HG03135 (cell line): Measurements from ENCODE around the gene ANKRD2.

ENCODE experiments used
- ATAC-seq: cut with Tn5 transposase; IDR thresholded peaks from one replicate; pipeline ENCODE4 v1.9.1; 2021; ENCODE audit warnings: mild to moderate bottlenecking, moderate library complexity; ENCODE audit not compliant: unreplicated experiment

Gene ANKRD2

DNA sequence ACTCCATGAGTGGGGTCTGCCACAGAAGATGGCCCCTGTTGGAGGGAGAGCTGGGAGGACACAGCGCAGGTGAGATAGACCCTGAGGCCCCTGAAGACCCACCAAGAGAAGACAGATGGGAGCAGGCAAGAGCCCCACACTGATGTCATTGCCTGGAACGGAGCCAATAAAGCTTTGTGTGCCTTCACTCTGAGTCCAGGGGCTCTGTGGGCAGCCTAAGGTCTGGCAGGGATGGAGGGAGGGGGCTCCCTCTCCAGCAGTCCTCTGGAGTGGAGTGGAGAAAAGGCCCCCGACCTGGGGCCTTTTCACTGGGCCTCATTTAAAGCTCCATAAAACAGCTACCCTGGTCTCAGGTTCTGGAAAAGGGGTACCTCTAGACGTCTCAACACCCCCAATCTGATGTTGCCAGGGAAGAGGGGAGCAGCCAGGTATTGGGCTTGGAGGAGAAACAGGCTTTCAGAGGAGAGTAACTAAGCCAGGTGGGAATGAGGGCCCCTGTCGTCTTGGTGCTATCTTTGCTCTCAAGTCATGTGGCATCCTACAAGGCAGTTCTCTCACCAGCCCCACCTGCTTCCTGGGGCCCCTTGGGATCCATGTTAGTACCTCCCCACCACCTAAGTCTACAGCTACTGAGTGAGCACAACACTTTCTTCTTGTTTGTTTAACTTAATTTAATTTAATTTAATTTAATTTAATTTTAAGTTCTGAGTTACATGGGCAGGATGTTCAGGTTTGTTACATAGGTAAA is 18.3 kb downstream of the ANKRD2 start:
- ATAC-seq = no peak

DNA sequence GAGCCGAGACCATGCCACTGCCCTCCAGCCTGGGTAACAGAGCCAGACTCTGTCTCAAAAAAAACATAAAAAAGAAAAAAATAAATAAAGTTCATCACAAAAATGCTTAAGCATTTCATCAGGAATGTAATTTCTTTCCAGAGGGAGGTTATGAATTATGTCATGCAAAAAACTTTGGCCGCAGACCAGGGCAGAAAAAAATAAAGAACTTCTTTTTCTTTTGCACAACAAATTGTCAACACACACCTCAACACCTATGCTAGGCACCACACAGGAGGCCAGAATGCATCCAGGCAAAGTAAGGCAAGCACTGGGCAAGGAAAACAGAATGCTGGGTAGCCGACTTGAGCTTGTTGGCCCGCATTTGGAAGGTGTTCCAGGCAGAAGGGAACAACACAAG is 20.8 kb downstream of the ANKRD2 start:
- no peak for ATAC-seq

DNA sequence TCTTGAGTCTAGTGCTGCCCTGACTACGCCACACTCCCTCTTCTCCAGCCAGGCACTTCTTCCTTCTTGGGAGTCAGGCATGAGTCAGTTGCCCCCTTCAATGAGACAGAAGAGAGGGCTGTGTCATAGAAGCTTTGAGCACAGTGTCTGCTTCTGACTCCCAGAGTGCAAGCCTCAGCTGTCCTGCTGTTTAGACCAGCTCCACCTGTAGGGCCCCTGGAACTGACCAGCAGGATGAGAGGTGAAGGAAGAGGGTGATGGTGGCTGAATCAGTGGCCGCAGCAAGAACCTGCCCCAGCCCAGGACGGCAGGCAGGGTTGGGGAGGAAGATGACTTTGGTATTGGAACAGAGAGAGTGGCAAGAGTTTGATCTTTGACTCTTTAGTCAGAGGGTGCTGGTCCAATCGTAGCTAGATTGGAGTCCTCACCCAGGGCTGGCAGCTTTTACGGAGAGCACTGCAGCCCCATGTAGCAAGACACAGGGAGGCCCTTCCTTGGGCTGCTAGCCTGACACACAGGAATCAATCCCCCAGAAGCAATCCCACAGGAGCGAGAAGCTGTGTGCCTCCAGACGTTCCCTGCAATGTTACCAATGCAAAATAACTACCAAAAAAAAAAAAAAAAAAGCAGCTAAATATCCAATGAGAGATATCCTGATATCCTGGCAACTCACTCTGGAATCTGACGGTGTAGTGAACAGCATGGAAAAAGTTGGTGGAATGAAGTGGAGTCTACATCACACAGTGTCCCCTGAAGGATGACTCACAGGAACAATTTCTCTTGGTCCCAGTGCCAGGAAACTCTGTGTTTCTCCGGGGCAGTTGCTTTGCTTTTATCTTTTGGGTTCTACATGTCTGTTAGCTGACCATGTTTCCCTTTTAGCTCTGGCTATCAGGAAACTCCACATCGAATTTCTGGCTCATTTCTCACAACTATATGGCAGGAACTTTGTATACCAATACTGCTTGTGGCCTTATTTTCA is 23.8 kb downstream of the ANKRD2 start:
- no peak for ATAC-seq

DNA sequence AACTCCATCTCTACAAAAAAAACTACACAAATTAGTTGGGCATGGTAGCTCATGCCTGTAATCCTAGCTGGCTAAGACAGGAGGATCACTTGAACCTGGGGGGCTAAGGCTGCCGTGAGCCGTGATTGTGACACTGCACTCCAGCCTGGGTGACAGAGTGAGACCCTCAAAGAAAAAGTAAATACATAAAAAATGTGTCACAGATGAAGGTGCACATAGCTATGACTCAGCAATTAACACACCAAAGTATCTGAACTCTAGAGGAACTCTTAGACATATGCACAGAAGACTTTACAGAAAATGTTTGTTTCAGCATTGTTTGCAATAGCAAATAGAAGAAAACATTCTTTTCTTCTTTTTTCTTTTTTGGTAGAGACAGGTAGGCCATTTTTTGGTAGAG is 25.2 kb downstream of the ANKRD2 start:
- no peak for ATAC-seq

DNA sequence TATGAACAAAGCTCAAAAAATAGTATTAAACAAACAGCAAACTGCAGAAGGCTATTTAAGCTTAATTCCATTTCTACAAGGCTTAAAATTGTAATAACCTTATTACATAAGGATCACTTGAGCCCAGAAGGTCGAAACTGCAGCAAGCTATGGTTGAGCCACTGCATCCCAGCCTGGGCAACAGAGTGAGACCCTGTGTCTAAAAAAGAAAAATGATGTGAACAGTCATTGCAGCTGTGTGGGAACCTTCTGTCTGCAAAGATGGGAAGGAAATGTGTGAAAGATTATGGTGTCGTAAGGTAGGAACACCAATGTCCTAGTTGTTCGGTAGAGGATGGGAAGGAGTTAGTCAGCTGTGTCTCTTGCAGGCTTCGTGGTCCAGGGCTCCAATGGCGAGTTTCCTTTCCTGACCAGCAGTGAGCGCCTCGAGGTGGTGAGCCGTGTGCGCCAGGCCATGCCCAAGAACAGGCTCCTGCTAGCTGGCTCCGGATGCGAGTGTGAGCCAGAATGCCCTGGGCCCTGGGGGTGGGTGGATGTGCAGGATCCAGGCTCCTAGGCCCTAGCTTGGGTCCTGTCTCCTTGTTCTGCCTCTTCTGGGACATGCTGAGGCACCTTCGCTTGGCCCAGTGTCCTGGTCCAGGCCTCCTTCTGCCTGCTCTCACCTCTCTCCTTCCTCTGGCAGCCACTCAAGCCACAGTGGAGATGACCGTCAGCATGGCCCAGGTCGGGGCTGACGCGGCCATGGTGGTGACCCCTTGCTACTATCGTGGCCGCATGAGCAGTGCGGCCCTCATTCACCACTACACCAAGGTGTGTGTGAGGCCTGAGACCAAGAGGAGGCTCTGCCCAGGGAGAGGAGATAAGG is 26.1 kb downstream of the ANKRD2 start:
- no peak for ATAC-seq

DNA sequence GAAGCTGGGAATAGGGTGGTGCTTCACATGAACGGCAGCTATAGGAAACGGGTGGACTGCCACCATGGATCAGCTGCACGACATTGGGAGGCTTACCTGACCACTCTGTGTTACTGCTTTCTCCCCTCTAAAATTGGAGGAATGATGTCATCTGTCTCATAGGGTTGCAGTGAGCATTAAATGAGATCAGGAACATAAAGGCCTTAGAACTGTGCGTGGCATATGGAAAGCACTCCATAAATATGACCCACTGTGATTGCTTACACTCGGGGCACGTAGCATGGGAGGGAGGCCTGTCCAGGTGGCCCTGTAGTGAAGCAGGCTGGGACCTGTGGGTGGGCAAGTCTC is 26.7 kb downstream of the ANKRD2 start:
- ATAC-seq = no peak

DNA sequence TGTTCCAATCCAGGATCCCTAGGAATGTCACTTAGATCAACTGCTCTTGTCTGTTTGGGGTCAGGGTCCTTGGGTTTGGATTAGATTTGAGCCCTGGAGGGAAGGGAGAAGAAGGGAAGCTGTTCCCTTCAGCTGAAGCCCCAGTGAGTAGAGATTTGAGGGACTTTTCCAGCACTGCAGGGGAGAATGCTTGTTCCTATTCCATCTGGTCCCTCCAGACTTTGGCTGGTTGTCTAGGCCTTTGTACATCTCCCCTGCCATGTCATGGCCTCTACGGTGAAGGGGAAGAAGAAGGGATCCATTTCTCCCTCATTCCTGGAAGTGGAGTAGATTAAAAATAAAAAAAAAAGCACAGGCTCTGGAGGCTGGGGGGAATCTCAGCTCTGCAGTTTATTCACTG is 28.0 kb downstream of the ANKRD2 start:
- no peak for ATAC-seq

DNA sequence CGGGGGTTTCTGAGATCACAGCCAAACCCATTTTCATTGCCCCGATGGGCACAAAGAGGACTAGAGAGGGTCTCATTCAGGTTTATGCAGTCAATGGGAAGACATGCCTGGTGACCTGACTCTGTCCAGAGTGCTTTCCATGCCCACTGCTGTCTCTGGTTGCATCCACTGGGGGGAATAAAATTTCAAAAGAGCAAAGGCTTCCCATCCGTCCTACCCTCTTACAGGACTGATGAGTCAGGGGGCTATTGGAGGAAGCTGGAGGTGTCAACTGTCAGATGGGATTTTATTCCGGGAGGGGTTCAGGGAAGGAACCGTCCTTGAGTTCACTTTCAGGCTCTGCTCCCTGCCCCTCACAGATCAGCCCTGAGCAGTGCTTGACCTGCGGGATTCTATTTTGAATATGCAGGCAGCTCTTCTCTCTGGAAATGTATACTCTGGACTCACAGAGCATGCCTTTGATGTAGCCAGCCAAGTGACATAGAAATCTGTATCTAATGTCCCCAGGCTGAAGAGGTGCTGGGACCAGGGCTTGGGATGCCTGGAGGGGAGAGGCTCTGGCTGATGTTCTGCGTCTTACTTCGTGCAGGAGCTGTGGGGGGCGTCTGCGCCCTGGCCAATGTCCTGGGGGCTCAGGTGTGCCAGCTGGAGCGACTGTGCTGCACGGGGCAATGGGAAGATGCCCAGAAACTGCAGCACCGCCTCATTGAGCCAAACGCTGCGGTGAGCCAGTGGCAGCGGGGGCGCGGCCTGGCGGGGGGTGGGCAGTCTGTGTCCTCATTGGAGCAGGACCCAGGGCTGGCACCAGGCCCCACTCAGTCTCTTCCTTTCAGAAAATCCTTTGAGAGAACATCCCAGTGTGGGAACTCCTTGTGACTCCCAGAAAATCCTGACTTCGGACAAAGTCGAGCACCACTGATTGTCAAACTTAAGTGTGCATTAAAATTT is 29.0 kb downstream of the ANKRD2 start:
- ATAC-seq = no peak

DNA sequence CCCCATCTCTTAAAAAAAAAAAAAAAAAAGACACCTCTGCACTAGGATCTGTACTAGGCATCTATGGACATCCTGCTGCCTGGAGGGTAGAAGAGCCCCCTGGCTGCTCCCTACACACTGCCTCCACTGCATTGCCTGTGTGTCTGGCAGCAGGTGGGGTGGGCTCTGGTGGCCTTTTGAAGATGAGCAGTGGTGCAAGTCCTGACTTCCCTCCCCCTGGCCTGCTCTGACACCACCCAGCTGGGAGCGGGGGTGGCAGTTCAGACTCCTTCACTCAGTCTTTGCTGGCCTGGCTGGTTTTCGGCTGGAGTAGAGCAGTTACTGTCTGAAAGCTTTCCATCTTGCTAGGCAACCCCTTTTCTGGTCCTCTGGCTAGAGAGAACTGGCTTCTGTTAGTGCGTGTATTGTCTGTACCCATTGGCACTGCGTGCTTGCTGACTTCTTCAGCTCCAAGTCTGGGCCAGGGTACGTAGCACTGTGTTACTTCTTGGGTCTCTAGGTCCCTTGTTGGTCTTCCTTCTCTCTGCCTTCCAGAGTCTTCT is 34.6 kb downstream of the ANKRD2 start:
- no peak for ATAC-seq

DNA sequence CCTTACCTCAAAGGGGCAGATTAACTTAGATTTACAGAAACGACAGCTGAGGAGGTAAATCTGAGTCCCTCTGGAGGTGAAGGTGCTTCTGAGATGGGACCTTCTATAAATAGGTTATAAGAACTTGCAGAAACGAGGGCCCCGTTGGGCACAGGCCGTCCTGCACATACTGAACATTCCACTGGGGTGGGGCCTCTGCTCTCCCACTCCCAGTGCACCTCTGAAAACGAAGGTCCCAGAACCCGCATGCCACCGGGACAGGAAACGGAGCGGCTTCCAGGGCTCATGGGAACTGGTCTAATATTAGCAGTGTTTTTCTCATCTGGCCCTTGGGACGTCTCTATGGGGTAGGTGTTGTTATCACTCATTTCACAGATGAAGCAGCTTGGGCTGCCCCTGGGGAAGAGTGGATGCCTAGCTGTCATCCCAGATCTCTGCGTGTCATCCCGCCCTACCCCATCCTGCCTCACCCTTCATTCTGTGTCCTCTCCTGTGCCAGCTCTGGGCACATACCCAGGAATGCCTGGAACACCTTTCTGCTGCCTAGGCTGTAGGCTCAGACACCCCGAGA is 36.5 kb downstream of the ANKRD2 start:
- no peak for ATAC-seq

DNA sequence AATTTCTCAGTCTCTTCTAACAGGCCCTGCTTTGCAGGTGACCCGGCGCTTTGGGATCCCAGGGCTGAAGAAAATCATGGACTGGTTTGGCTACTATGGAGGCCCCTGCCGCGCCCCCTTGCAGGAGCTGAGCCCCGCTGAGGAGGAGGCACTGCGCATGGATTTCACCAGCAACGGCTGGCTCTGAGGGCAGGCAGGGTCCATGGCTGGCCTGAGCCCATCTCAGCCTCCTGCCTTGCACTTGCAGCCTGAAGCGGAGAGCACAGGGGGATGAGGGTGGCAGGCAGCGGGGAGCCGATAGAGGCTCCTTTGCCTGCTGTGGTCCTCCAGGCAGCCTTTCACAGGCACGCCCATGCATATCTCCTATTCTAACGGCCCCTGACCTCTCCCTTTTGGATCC is 38.9 kb downstream of the ANKRD2 start:
- no peak for ATAC-seq

DNA sequence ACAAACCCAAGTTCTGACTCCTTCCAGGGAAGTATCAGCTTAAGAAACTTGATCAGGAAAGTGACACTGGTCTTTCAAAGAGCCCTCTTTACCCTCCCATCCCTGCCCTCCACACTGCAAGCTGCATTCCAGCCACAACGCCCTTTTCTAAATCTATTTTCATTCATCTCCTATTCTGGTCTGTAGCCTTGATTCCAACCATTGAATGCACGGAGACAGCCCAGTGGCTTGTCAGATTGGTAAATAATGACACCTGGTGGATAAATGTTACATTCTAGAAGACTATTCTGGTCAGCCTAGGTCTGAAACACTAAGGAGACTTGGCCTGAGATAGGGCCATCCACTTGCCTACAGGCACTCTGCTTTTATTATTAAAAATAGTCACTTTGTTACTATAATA is 39.8 kb downstream of the ANKRD2 start:
- no peak for ATAC-seq

DNA sequence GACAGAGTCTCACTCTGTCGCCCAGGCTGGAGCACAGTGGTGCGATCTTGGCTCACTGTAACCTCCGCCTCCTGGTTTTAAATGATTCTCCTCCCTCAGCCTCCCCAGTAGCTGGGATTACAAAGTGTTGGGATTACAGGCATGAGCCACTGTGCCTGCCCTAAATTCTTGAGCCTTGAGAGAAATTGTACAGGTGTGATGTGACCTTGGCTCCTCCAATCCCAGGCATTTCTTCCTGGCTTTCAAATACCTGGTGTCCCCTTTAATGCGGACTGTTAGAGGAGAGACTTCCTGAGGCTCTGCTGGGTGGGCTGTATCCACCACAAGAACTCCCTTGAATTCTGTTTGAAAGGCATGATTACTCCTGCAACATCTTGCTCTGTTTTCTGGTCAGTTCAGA is 45.7 kb downstream of the ANKRD2 start:
- ATAC-seq = no peak

DNA sequence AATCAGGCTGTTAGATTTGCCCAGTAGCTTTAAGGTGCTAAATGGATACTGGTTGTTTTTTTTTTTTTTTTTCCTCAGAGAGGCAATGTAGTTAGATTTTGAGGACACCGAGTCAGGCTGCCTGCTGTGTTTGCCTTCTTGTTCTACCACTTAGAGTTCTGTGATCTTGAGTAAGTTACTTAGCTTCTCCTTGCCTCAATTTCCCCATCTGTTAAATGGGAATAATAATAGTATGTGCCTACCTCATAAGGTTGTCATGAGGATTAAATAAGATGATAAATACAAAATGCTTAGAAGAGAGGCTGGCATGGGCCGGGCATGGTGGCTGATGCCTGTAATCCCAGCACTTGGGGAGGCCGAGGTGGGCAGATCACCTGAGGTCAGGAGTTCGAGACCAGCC is 46.2 kb downstream of the ANKRD2 start:
- no peak for ATAC-seq

DNA sequence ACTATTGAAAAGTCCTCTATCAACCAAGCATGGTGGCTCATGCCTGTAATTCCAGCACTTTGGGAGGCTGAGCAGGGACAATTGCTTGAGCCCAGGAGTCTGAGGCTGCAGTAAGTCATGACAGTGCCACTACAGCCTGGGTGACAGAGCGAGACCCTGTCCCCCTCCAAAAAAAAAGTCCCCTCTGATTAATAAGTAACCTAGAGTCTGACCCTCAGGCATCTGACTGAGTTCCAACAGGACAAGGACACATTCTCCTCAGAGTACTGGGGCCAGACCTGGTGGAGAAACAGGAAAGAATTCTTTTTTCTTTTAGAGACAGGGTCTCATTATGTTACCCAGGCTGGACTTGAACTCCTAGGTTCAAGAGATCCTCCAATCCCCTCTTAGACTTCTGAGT is 50.7 kb downstream of the ANKRD2 start:
- ATAC-seq = no peak

DNA sequence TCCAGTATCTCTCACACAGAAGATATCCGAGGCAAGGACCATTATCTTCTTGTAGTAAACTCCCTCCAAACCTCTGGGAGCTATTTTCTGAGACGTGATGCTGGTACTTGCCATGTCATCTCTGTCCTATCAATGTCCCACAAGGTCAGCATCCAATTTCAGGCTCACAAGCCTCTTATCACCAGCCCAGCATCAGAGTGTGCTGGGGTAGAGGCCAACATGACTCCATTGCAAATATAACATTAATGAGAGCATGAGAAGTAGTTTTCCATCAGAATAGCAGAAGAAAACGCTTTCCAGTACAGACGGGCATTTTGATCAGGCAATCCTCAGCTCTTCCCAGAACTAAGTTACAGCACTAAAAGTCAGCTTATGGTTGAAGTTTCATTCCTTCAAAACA is 55.2 kb downstream of the ANKRD2 start:
- no peak for ATAC-seq

DNA sequence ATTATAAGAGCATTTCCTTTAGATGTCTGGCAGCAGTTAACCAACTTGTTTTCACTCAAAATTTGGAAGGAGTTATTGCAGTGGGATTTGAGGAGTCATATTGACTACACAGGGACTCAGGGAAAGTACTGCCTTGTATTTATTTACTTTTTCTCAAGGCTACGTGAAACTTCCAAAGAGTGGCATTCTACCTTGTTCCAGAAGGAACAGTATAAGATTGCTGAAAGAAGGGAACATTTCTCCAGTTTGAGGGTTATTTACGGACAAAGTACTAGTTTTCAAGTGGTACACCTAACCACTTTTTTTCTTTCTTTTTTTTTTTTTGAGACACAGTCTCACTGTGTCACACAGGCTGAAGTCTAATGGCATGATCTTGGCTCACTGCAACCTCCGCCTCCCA is 55.6 kb downstream of the ANKRD2 start:
- ATAC-seq = no peak

DNA sequence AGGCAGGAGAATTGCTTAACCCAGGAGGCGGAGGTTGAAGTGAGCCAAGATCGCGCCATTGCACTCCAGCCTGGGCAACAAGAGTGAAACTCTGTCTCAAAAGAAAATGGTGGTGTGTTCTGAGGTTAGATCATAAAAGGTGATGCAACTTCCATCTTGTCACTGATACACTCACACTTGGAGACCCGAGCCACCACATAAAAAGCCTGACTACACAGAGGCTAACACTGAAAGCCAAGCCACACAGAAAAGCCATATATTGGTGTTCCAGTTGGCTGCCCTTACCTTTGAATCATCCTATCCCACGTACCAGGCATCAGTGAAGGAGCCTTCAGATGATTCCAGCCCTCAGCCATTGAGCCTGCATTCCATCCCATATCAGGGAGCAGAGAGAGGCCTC is 56.7 kb downstream of the ANKRD2 start:
- ATAC-seq = no peak

DNA sequence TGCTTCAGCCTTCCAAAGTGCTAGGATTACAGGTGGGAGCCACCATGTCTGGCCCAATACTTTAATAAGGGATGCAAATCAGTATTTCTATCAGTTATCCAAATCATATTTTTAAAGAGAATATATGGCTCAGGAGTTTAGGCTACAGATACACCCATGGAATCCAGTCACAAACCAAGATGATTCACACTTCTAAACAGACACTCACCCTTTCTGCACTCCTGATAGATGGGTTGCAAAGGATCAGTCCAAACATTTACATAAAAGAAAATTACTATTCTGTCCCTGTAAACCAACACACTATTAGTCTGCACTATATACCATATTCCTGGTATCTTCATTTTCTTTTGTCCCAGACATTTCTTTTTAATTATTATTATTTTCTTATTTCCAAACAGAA is 58.5 kb downstream of the ANKRD2 start:
- no peak for ATAC-seq
